HCT116 (cell line): Measurements from ENCODE around the gene PDE8A. TPM values are rescaled to one million over a fixed set of nuclear protein-coding genes. Genes with fewer than 3 reads are reported as not detected.

Source experiments
- ATAC-seq: fragments of 200-7000 bp; cut with Tn5 transposase; 2 replicates; pipeline ENCODE4 v1.9.1; 2020; ENCODE audit warnings: mild to moderate bottlenecking, moderate library complexity
- BruUV-seq: library from RNA; stranded (reverse); fragments of 400-500 nt; replicated peaks from 2 replicates; lab custom pipeline; 2021; lab: Mats Ljungman, UMichigan
- CTCF ChIA-PET: fragments of 300-600 bp; sonication (Branson Sonifier 250); formaldehyde crosslinking; loops from one replicate; lab custom pipeline; 2021; ENCODE audit warnings: antibody characterized with exemption; lab: Charles Lee
- POLR2A ChIA-PET: fragments of 300-600, 350-600 bp; sonication (Branson Sonifier 250); formaldehyde crosslinking; loops from one replicate; lab custom pipeline; 2021; ENCODE audit warnings: antibody characterized with exemption; lab: Charles Lee
- RAD21 ChIA-PET, 2 experiments: fragments of 300-600 bp; sonication (Branson Sonifier 250); formaldehyde crosslinking; loops; one replicate each; lab custom pipeline; 2023; ENCODE audit warnings: low total read pairs in 2 of 2; ENCODE audit not compliant: uncharacterized antibody in 2 of 2, unreplicated experiment in 2 of 2, low non-redundant PET in 1 of 2; lab: Charles Lee
- DNase-seq: peaks from one replicate; pipeline ENCODE4 v3.0.0-alpha.2; 2010; ENCODE audit warnings: low read depth, low spot score
- H2AFZ ChIP-seq: fragments of 200-600 bp; shearing (Covaris generic), sonication (generic); 2 replicates; pipeline ENCODE4 v1.6.1; 2017; ENCODE audit warnings: low read depth, mixed run types, mixed read lengths, antibody characterized with exemption, low read length; ENCODE audit not compliant: poor library complexity, severe bottlenecking
- H3K27ac ChIP-seq: 2 replicates; pipeline ENCODE4 v1.5.1; 2012; ENCODE audit warnings: low read depth, low read length
- H3K27me3 ChIP-seq: fragments of 200-600 bp; sonication (generic); 2 replicates; pipeline ENCODE4 v1.6.1; 2016; ENCODE audit warnings: mixed run types, low read length, mixed read lengths; ENCODE audit not compliant: insufficient read depth
- H3K36me3 ChIP-seq, 2 experiments: fragments of 200-500 bp in 1 of 2; fragments of 200-600 bp in 1 of 2; sonication (Bioruptor generic) in 1 of 2; sonication (generic) in 1 of 2; 2 replicates each; pipeline versions ENCODE4 v1.5.1 to v1.6.1; 2014 to 2016; ENCODE audit warnings: low read length in 2 of 2, inconsistent platforms in 1 of 2, mixed read lengths in 1 of 2, mixed run types in 1 of 2; ENCODE audit not compliant: insufficient read depth in 2 of 2, control insufficient read depth in 1 of 2
- H3K4me1 ChIP-seq, 2 experiments: fragments of 200-600 bp in 1 of 2; sonication (generic) in 1 of 2; 2 replicates each; pipeline versions ENCODE4 v1.5.1 to v1.6.1; 2012 to 2017; ENCODE audit warnings: low read length in 2 of 2, inconsistent platforms in 1 of 2, mild to moderate bottlenecking in 1 of 2, mixed read lengths in 1 of 2, mixed run types in 1 of 2, moderate library complexity in 1 of 2; ENCODE audit not compliant: insufficient read depth in 2 of 2, control insufficient read depth in 1 of 2
- H3K4me2 ChIP-seq: fragments of 200-600 bp; sonication (generic); 2 replicates; pipeline ENCODE4 v1.6.1; 2017; ENCODE audit warnings: mixed run types, low read length, mixed read lengths
- H3K4me3 ChIP-seq, 2 experiments: fragments of 200-600 bp in 1 of 2; sonication (generic) in 1 of 2; replicated peaks in 1 of 2; 2 replicates each; pipeline ENCODE4 v1.5.1; 2011 to 2016; ENCODE audit warnings: low read length in 2 of 2, control low read depth in 1 of 2, low read depth in 1 of 2, mild to moderate bottlenecking in 1 of 2, mixed read lengths in 1 of 2, mixed run types in 1 of 2
- H3K79me2 ChIP-seq: fragments of 200-600 bp; sonication (generic); 2 replicates; pipeline ENCODE4 v1.6.1; 2017; ENCODE audit warnings: mild to moderate bottlenecking, mixed run types, low read length, moderate library complexity, mixed read lengths; ENCODE audit not compliant: insufficient read depth
- H3K9ac ChIP-seq: fragments of 200-600 bp; sonication (generic); 2 replicates; pipeline ENCODE4 v1.6.1; 2016; ENCODE audit warnings: low read length, mixed read lengths
- H3K9me2 ChIP-seq: fragments of 200-600 bp; sonication (generic), shearing (Covaris generic); 2 replicates; pipeline ENCODE4 v1.6.1; 2017; ENCODE audit warnings: mixed run types, mild to moderate bottlenecking, moderate library complexity; ENCODE audit not compliant: insufficient read depth
- H3K9me3 ChIP-seq, 2 experiments: fragments of 200-500 bp in 1 of 2; fragments of 200-600 bp in 1 of 2; sonication (Bioruptor generic) in 1 of 2; sonication (generic) in 1 of 2; 2 replicates each; pipeline ENCODE4 v1.6.1; 2014 to 2017; ENCODE audit warnings: low read length in 2 of 2, mixed read lengths in 2 of 2, inconsistent platforms in 1 of 2, low read depth in 1 of 2, mild to moderate bottlenecking in 1 of 2, mixed run types in 1 of 2, moderate library complexity in 1 of 2; ENCODE audit not compliant: control insufficient read depth in 1 of 2, insufficient read depth in 1 of 2
- H4K20me1 ChIP-seq: fragments of 200-600 bp; sonication (generic), shearing (Covaris generic); 2 replicates; pipeline ENCODE4 v1.6.1; 2017; ENCODE audit warnings: mixed run types, mild to moderate bottlenecking, moderate library complexity; ENCODE audit not compliant: insufficient read depth
- CBX3 ChIP-seq: IDR thresholded peaks from 2 replicates; pipeline ENCODE4 v1.6.1; 2012; ENCODE audit warnings: low read depth
- CEBPB ChIP-seq: IDR thresholded peaks from 2 replicates; pipeline ENCODE4 v1.6.1; 2012; ENCODE audit warnings: low read depth
- EGR1 ChIP-seq: IDR thresholded peaks from 2 replicates; pipeline ENCODE4 v1.6.1; 2012; ENCODE audit warnings: low read depth
- ELF1 ChIP-seq: IDR thresholded peaks from 2 replicates; pipeline ENCODE4 v1.6.1; 2012; ENCODE audit warnings: low read depth, borderline replicate concordance
- EZH2 ChIP-seq: fragments of 200-600 bp; sonication (generic); IDR thresholded peaks from 2 replicates; pipeline ENCODE4 v1.6.1; 2017; ENCODE audit warnings: antibody characterized with exemption, mixed run types
- EZH2phosphoT487 ChIP-seq: fragments of 200-600 bp; IDR thresholded peaks from 2 replicates; pipeline ENCODE4 v1.6.1; 2018; ENCODE audit warnings: antibody characterized with exemption, borderline replicate concordance
- FOSL1 ChIP-seq: IDR thresholded peaks from 2 replicates; pipeline ENCODE4 v1.6.1; 2012; ENCODE audit warnings: low read depth
- POLR2A ChIP-seq: IDR thresholded peaks from 2 replicates; pipeline ENCODE4 v1.7.0; 2011; ENCODE audit warnings: borderline replicate concordance; ENCODE audit not compliant: insufficient read depth, insufficient read length; ENCODE audit errors: extremely low read depth
- RAD21 ChIP-seq: IDR thresholded peaks from 2 replicates; pipeline ENCODE4 v1.6.1; 2012; ENCODE audit warnings: low read depth, mild to moderate bottlenecking
- SP1 ChIP-seq: IDR thresholded peaks from 2 replicates; pipeline ENCODE4 v1.6.1; 2012; ENCODE audit warnings: low read depth
- TCF7L2 ChIP-seq: IDR thresholded peaks from 2 replicates; pipeline ENCODE4 v1.7.0; 2011; ENCODE audit warnings: borderline replicate concordance, inconsistent platforms; ENCODE audit not compliant: insufficient read depth, insufficient read length; ENCODE audit errors: extremely low read depth
- YY1 ChIP-seq: IDR thresholded peaks from 2 replicates; pipeline ENCODE4 v1.6.1; 2011; ENCODE audit warnings: low read length, low read depth, moderate library complexity, mild to moderate bottlenecking; ENCODE audit not compliant: insufficient replicate concordance; ENCODE audit errors: extremely low read depth
- ZFX ChIP-seq: fragments of 450-650 bp; IDR thresholded peaks from 2 replicates; pipeline ENCODE4 v1.6.1; 2017
- intact Hi-C: fragments of 100-400 bp; cut with micrococcal nuclease; formaldehyde crosslinking; loops from 2 replicates; pipeline ENCODE4 v1.10.0; 2022
- total RNA-seq: library from RNA; stranded (reverse); gene quantifications from one replicate; pipeline ENCODE4 v1.2.1, GENCODE V29; 2021; ENCODE audit not compliant: unreplicated experiment
- TF ChIP-seq, protein P1 (sequence below): IDR thresholded peaks from 2 replicates; pipeline ENCODE4 v1.6.1; 2011; ENCODE audit warnings: mild to moderate bottlenecking, low read length, moderate library complexity; ENCODE audit not compliant: insufficient replicate concordance; ENCODE audit errors: extremely low read depth
- TF ChIP-seq, protein P2 (sequence below), 3 experiments: fragments of 200-600 bp in 1 of 3; sonication (generic) in 1 of 3; IDR thresholded peaks in 2 of 3; conservative IDR thresholded peaks in 1 of 3; 2 replicates each; pipeline ENCODE4 v1.5.1; 2012 to 2017; ENCODE audit warnings: low read depth in 2 of 3, low read length in 2 of 3, antibody characterized with exemption in 1 of 3, borderline replicate concordance in 1 of 3, control low read depth in 1 of 3, mild to moderate bottlenecking in 1 of 3, mixed read lengths in 1 of 3, mixed run types in 1 of 3, moderate library complexity in 1 of 3; ENCODE audit not compliant: insufficient read depth in 1 of 3
- TF ChIP-seq, protein P3 (sequence below): IDR thresholded peaks from 2 replicates; pipeline ENCODE4 v1.6.1; 2012

PDE8A gene
- total RNA-seq, 1 experiment from 2014 or later = 37.8 TPM

DNA sequence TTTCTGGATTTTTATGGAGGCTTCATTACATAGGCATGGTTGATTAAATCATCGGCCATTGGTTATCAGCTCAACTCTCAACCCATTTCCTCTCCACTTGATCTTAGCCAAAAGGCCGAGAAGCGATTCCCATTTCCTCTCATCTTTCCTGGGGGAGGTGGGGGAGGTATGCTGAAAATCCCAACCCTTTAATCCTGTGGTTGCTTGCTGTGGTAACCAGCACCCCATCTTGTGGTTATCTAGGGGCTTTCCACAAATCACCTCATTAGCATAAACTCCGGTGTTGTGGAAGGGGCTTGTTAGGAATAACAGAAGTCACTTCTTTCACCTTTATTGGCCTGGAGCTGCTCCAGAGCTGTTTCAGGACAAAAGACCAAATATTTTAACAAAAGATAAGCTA is 20.9 kb downstream of the PDE8A start:
- no peaks in the 10 kb centered on the region for H3K4me1 ChIP-seq
- TF ChIP-seq EZH2phosphoT487 = no peak
- H3K27ac ChIP-seq = no peak overlapping the region
- no peak for ATAC-seq
- no peaks in the 10 kb centered on the region for H3K9me2 ChIP-seq
- no TSS peak for BruUV-seq
- no peak overlapping the region for H3K4me2 ChIP-seq
- no peaks in the 10 kb centered on the region for H3K27me3 ChIP-seq
- H2AFZ ChIP-seq = no peak overlapping the region
- POLR2A ChIA-PET = no interaction called here
- no peak overlapping the region for H3K4me3 ChIP-seq
- H3K9me3 ChIP-seq = no peaks in the 10 kb centered on the region
- no peak overlapping the region for H3K9ac ChIP-seq
- H4K20me1 ChIP-seq = 0 out of 2 replicates have a peak, but pooled peaks cover 3% of the 10 kb centered on the region
- H3K36me3 ChIP-seq = no peaks in the 10 kb centered on the region
- CTCF ChIA-PET = interaction anchor here (1.2 kb wide), 1 partner anchor 46 kb away, joined by 3 read pairs; no protein-coding TSS in a partner anchor
- intact Hi-C loops = no loop called here
- no peak for DNase-seq
- RAD21 ChIA-PET = no interaction called here
- H3K79me2 ChIP-seq = peaks cover 88% of the 10 kb centered on the region

DNA sequence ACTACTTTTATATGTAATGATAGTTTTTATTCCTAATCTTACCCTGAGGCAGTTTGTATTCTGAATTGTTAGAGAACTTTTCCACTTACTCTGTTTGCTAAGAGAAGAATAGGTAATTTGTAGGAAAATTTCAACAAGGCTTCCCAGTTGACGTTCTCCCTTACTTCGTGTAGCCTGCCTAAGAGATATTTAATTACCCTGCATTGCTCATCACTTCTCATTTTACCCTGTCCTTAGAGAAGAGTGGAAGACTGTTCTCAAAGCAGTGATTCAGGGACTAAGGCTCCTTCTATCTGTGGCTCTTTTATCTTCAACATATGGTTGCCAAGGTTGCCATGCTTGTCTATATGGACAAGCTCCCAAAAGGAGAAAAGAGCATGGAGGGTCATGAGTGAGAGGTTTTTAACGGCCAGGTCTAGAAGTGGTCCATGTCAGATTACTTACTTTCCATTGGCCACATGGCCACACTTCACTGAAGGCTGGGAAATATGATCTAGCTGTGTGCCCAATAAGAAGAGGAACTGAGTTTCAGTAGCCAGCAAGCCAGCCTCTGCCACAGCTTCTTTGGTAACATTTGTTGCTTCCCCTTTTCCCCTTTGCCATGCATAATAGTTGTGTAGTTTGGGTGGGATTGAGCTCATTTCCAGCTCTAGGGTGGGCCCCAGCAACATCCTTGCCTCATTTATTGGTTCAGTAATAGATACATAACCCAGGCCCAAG is 22.1 kb downstream of the PDE8A start:
- TF ChIP-seq TCF7L2 = no peak
- TF ChIP-seq, protein P1, sequence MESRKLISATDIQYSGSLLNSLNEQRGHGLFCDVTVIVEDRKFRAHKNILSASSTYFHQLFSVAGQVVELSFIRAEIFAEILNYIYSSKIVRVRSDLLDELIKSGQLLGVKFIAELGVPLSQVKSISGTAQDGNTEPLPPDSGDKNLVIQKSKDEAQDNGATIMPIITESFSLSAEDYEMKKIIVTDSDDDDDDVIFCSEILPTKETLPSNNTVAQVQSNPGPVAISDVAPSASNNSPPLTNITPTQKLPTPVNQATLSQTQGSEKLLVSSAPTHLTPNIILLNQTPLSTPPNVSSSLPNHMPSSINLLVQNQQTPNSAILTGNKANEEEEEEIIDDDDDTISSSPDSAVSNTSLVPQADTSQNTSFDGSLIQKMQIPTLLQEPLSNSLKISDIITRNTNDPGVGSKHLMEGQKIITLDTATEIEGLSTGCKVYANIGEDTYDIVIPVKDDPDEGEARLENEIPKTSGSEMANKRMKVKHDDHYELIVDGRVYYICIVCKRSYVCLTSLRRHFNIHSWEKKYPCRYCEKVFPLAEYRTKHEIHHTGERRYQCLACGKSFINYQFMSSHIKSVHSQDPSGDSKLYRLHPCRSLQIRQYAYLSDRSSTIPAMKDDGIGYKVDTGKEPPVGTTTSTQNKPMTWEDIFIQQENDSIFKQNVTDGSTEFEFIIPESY = no peak
- no peak for TF ChIP-seq RAD21
- TF ChIP-seq YY1 = no peak
- no peak for TF ChIP-seq FOSL1
- no peak for TF ChIP-seq CBX3
- TF ChIP-seq, protein P2, sequence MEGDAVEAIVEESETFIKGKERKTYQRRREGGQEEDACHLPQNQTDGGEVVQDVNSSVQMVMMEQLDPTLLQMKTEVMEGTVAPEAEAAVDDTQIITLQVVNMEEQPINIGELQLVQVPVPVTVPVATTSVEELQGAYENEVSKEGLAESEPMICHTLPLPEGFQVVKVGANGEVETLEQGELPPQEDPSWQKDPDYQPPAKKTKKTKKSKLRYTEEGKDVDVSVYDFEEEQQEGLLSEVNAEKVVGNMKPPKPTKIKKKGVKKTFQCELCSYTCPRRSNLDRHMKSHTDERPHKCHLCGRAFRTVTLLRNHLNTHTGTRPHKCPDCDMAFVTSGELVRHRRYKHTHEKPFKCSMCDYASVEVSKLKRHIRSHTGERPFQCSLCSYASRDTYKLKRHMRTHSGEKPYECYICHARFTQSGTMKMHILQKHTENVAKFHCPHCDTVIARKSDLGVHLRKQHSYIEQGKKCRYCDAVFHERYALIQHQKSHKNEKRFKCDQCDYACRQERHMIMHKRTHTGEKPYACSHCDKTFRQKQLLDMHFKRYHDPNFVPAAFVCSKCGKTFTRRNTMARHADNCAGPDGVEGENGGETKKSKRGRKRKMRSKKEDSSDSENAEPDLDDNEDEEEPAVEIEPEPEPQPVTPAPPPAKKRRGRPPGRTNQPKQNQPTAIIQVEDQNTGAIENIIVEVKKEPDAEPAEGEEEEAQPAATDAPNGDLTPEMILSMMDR (IDR thresholded peaks at IDR 0.05 in 2 of 3, conservative IDR thresholded peaks at IDR 0.05 in 1 of 3; ENCODE audit: borderline replicate concordance in 1 of 3, insufficient read depth in 1 of 3, low read depth in 2 of 3, low read length in 2 of 3) = no peak
- TF ChIP-seq EGR1 = no peak
- no peak for TF ChIP-seq CEBPB
- no peak for TF ChIP-seq ZFX
- no peak for TF ChIP-seq ELF1
- TF ChIP-seq, protein P3, sequence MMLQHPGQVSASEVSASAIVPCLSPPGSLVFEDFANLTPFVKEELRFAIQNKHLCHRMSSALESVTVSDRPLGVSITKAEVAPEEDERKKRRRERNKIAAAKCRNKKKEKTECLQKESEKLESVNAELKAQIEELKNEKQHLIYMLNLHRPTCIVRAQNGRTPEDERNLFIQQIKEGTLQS = no peak
- TF ChIP-seq EZH2 = no peak
- no peak for TF ChIP-seq SP1
- TF ChIP-seq POLR2A = no peak
- H3K4me1 ChIP-seq = peaks cover 0 to 2% of the 10 kb centered on the region in 2 experiments; a peak in 1 of 4 replicates
- H3K4me3 ChIP-seq = no peak overlapping the region

More for the DNA sequence above, 22.1 kb downstream of the PDE8A start:
- no peak overlapping the region for H3K4me2 ChIP-seq
- H3K27ac ChIP-seq = no peak overlapping the region
- no peaks in the 10 kb centered on the region for H3K9me3 ChIP-seq
- no TSS peak for BruUV-seq
- DNase-seq = no peak
- H4K20me1 ChIP-seq = 0 out of 2 replicates have a peak, but pooled peaks cover 3% of the 10 kb centered on the region
- no peaks in the 10 kb centered on the region for H3K9me2 ChIP-seq
- H3K36me3 ChIP-seq = no peaks in the 10 kb centered on the region
- H3K9ac ChIP-seq = no peak overlapping the region
- CTCF ChIA-PET = interaction anchor here (1.2 kb wide), 1 partner anchor 47 kb away, joined by 3 read pairs; no protein-coding TSS in a partner anchor
- no peak overlapping the region for H2AFZ ChIP-seq
- H3K79me2 ChIP-seq = peaks cover 90% of the 10 kb centered on the region
- no peak for ATAC-seq
- POLR2A ChIA-PET = no interaction called here
- no peaks in the 10 kb centered on the region for H3K27me3 ChIP-seq
- intact Hi-C loops = no loop called here
- RAD21 ChIA-PET = no interaction called here
